Measurements from ENCODE around the gene C1QL4. TPM values are rescaled to one million over a fixed set of nuclear protein-coding genes. Genes with fewer than 3 reads are reported as not detected.
"Not testable (repeated sequence)": the region's sequence is repeated elsewhere in the genome, so short reads cannot be mapped to it uniquely, and the experiment has no call there.

The C1QL4 gene
- 0.94 TPM for polyA plus RNA-seq (2013, experiment 1 of 4)
- polyA plus RNA-seq (2013, experiment 2 of 4), result 0.53 TPM
- polyA plus RNA-seq (2013, experiment 3 of 4), result 1.2 TPM
- polyA plus RNA-seq (2013, experiment 4 of 4), result 1.2 TPM

DNA sequence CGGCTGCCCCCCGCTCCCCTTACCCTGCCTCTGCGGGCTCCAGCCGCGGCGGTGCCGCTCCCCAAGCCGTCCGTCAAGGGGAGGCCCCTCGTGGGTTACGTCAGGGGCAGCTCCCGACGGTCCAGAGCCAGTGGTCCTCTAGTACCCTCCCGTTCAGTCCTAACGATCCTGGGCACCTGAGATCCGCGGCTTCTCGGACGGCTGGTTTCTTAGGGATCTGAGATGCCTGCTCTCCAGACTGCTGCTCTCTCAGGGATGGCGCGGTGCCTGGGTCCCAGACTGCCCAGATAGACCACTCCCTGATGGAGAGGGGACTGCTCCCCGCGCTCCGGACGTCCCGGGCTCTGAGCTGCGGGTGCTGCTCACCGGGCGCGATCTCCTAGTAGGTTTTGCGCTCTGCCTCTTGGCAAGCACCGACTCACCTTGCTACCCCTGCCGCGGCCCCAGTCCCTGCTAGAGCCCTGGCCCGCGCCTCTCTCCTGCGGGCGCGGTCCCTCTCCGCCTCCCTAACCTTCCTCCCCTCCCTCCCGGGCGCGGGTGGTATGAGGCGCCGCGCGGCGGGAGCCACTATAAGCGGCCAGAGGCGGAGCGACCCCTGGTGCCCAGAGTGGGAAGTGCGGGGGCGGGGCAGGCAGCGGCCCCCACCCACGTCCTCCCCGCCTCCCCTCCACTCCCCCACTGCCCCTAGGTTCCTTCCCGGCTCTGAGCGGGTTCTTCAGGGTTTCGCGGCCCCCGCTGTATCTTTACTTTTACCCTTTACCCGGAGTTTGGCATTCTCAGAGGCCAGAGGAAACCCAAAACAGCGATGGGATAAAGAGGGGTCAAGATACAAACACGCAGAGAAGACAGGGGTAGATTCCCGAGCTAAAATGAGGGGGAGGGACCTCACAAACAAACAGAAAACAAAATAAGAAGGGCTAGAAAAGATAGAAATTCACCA is at the start of gene C1QL4:
Gene C1QL4 (minus strand): TSS at position 544 of the 940 bp plus-strand sequence. CDS start 711 bp downstream, outside the sequence.
- WGBS, 2 experiments, result 3% methylated on average over 65 of the region's 65 CpGs
- Histone ChIP-seq H3K9me3 (ENCODE audit: control insufficient read depth, low read length) (no peaks in the 10 kb centered on the region), H3K27me3 (ENCODE audit: control insufficient read depth, insufficient read depth, low read length, poor library complexity, severe bottlenecking) (peaks cover 100% of the 10 kb centered on the region), H3K36me3 (ENCODE audit: control insufficient read depth, insufficient read depth, low read length) (no peaks in the 10 kb centered on the region), H3K4me1 (ENCODE audit: control insufficient read depth, insufficient read depth, low read length) (peaks cover 20% of the 10 kb centered on the region), H3K27ac (ENCODE audit: insufficient read depth, low read depth, low read length, poor library complexity, severe bottlenecking) (no peak within 1 kb of the TSS), H3K4me3 (ENCODE audit: insufficient read depth, low read depth, low read length) (peak within 1 kb of the TSS; percentile 18)

DNA sequence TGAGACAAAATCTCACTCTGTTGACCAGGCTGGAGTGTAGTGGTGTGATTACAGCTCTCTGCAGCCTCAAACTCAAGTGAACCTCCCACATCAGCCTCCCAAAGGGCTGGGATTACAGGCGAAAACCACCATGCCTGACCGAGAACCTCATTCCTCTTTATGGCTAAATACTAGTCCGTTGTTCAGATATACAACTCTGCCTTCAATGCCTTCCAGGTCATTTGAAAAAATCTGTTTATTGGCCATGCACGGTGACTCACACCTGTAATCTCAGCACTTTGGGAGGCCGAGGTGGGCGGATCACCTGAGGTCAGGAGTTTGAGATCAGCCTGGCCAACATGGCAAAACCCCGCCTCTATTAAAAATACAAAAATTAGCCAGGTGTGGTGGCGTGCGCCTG is 43.2 kb upstream of the C1QL4 start:
- H3K9me3 ChIP-seq (ENCODE audit: control insufficient read depth, low read length); H3K4me3 ChIP-seq (ENCODE audit: insufficient read depth, low read depth, low read length); H3K27me3 ChIP-seq (ENCODE audit: control insufficient read depth, insufficient read depth, low read length, poor library complexity, severe bottlenecking); H3K36me3 ChIP-seq (ENCODE audit: control insufficient read depth, insufficient read depth, low read length); H3K4me1 ChIP-seq (ENCODE audit: control insufficient read depth, insufficient read depth, low read length); H3K27ac ChIP-seq (ENCODE audit: insufficient read depth, low read depth, low read length, poor library complexity, severe bottlenecking): not testable (repeated sequence)
- WGBS, 2 experiments, result 91 to 92% methylated on average over 9 of the region's 9 CpGs

DNA sequence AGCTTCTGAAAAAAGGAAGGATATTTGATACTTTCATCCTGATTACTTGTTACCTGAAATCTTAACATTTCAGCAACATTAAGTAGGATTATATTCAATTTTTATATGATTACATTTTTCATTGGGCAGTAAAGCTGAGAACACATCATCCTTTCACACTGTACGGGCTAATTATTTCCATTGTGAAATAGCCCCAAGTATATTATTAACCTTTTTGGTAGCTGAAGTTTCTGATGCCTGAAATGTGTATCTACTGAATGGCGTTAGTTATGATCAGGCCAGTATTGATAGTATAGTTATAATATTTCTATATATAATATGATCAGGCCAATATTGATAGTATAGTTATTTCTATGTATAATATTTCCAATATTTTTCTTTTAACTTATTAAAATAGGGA is 40.4 kb upstream of the C1QL4 start:
- H3K9me3 ChIP-seq (ENCODE audit: control insufficient read depth, low read length), result no peaks in the 10 kb centered on the region
- H3K36me3 ChIP-seq (ENCODE audit: control insufficient read depth, insufficient read depth, low read length), result no peaks in the 10 kb centered on the region
- no peak overlapping the region for H3K4me3 ChIP-seq (ENCODE audit: insufficient read depth, low read depth, low read length)
- H3K27me3 ChIP-seq (ENCODE audit: control insufficient read depth, insufficient read depth, low read length, poor library complexity, severe bottlenecking), result no peaks in the 10 kb centered on the region
- no peaks in the 10 kb centered on the region for H3K4me1 ChIP-seq (ENCODE audit: control insufficient read depth, insufficient read depth, low read length)
- no peak overlapping the region for H3K27ac ChIP-seq (ENCODE audit: insufficient read depth, low read depth, low read length, poor library complexity, severe bottlenecking)
- WGBS, 2 experiments, result 100% methylated on average over 1 of the region's 2 CpGs; no CpG with 5 or more reads in 1 of the 2 experiments

DNA sequence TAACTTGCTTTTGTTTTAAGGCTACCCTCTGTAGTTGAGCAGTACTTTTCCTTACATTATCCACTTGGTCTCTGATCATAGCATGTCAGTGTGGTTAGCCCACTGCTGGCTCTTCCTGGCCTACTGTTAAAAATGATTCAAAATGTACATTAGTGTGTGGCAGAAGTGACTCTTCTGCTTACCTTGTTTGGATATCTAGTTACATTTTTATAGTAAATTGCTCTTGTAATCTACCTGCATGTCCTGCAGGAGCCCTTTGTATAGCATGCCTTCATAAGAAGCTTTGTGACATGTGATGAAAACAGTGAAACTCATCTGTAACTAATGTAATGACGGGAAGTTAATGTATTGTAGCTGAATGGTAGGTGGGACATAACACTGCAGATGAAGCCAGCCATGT is 38.4 kb upstream of the C1QL4 start:
- no peak overlapping the region for H3K27ac ChIP-seq (ENCODE audit: insufficient read depth, low read depth, low read length, poor library complexity, severe bottlenecking)
- WGBS, 2 experiments, result 91 to 92% methylated on average over 1 of the region's 1 CpG
- H3K27me3 ChIP-seq (ENCODE audit: control insufficient read depth, insufficient read depth, low read length, poor library complexity, severe bottlenecking), result no peaks in the 10 kb centered on the region

DNA sequence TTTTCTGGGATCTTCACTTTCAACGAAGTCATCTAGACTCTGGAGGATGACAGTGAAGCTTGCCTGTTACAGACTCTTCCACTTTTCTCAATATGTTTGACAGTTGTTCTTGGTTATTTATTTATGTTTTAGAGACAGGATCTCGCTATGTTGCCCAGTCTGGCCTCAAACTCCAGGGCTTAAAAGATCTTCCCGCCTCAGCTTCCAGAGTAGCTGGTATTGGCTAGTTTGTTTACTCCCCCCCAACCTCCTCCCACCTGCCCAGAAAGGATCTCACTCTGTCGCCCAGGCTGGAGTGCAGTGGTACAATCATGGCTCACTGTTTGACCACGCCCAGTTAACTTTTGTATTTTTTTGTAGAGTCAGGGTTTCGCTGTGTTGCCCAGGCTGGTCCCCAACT is 33.6 kb upstream of the C1QL4 start:
- Histone ChIP-seq H3K4me3 (ENCODE audit: insufficient read depth, low read depth, low read length) (no peak overlapping the region), H3K36me3 (ENCODE audit: control insufficient read depth, insufficient read depth, low read length) (no peaks in the 10 kb centered on the region), H3K27me3 (ENCODE audit: control insufficient read depth, insufficient read depth, low read length, poor library complexity, severe bottlenecking) (no peaks in the 10 kb centered on the region), H3K4me1 (ENCODE audit: control insufficient read depth, insufficient read depth, low read length) (no peaks in the 10 kb centered on the region), H3K27ac (ENCODE audit: insufficient read depth, low read depth, low read length, poor library complexity, severe bottlenecking) (no peak overlapping the region), H3K9me3 (ENCODE audit: control insufficient read depth, low read length) (no peaks in the 10 kb centered on the region)
- 94 to 96% methylated on average over 5 to 6 of the region's 6 CpGs for WGBS, 2 experiments

More for the DNA sequence above, 38.4 kb upstream of the C1QL4 start:
- Histone ChIP-seq H3K36me3 (ENCODE audit: control insufficient read depth, insufficient read depth, low read length) (no peaks in the 10 kb centered on the region), H3K4me1 (ENCODE audit: control insufficient read depth, insufficient read depth, low read length) (no peaks in the 10 kb centered on the region), H3K4me3 (ENCODE audit: insufficient read depth, low read depth, low read length) (no peak overlapping the region), H3K9me3 (ENCODE audit: control insufficient read depth, low read length) (no peaks in the 10 kb centered on the region)

DNA sequence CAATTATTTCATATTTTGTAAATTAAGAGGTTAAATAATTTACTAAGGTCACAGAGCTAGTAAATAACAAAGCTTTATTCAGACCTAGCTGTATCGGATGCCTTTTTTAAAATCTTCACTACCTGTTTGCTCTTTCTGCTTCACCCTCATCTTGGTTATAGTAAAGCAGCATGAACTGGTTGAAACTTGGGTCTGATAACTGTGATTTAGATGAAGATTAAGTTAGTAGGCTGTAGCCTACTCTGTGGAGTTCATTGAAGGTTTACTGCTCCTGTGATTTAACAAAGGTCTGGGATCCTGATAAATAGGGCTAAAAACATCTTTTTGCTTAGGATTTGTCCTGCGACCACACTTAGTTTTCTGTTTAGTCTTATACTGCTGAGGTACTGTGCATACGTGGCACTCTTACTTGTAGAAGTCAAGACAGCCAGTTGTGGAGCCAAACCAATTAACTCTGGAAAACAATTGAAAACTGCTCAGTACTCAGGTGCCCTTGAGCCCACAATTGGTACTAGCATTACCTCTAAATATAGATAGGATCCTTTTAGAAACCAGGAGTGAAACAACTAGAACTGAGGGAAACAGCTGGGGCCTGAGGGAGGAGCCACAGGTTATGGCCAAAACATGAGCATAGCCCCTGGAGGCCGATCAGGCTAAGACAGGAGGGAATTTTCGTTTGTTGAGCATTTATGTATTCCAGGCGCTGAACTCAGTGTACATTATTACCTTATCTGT is 32.6 kb upstream of the C1QL4 start:
- no peak overlapping the region for H3K27ac ChIP-seq (ENCODE audit: insufficient read depth, low read depth, low read length, poor library complexity, severe bottlenecking)
- no peaks in the 10 kb centered on the region for H3K36me3 ChIP-seq (ENCODE audit: control insufficient read depth, insufficient read depth, low read length)
- 75 to 79% methylated on average over 6 of the region's 6 CpGs for WGBS, 2 experiments
- no peaks in the 10 kb centered on the region for H3K27me3 ChIP-seq (ENCODE audit: control insufficient read depth, insufficient read depth, low read length, poor library complexity, severe bottlenecking)
- H3K4me1 ChIP-seq (ENCODE audit: control insufficient read depth, insufficient read depth, low read length), result no peaks in the 10 kb centered on the region
- H3K4me3 ChIP-seq (ENCODE audit: insufficient read depth, low read depth, low read length), result no peak overlapping the region
- no peaks in the 10 kb centered on the region for H3K9me3 ChIP-seq (ENCODE audit: control insufficient read depth, low read length)

DNA sequence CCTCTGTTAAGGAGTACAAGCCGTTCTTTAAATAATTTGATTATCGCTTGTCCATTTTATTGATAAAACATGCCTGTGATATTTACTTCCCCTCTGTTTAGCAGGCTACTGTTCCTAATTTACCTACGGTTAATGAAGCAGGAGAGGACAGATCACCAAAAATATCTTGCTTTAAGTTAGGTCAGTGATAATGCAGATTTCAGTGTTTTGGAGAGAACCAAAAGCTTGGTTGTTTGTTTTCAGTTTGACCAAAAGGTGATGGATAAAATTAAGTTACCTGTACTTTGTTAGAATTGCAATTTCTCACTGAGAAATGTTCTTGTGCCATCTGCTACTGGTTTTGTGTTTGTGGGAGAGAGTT is 31.2 kb upstream of the C1QL4 start:
- 38 to 43% methylated on average over 3 of the region's 3 CpGs for WGBS, 2 experiments

DNA sequence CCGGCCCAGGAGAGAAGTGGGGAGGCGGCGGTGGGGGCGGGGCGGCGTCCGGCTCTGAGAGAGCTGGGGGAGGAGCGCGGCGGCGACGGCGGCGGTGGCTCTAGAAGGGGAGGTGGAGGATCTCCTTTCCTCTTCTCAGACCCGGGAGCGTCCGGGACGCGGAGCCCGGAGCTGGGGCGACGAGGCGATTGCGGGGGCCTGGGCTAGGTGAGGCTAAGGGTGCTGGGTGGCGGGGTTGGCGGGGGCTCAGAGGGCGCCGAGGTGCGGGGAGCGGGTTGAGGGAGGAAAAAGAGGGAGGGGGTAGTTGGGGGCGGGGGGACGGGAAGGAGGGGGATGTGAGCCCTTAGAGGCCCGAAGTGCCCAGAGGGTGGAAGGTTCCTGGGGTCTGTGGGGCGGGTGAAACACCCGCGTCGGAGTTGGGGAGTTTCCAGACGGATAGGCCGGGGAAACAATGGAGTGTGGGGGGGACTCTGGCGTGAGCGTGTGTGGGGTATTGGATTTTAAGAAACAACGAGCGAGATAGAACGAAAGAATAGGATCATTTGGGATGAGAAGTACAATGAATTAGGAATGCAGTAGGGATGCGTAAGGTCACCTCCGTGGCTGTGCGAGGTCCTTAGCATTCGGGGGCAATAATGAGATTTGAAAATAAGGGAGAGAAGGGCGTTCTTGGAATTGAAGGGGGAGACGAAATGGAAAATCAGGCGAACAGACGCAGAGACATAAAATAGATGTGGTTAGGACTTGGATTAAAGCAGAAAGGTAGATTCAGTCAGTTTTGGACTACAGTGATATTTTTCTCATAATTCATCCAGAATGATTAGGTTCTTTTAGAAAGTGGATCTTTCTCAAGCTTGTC is 30.6 kb upstream of the C1QL4 start, which contains the start of gene SPATS2:
Gene SPATS2 (plus strand): TSS at position 82 of the 859 bp plus-strand sequence. CDS start 93,551 bp downstream, outside the sequence.
- 1% methylated on average over 45 to 52 of the region's 52 CpGs for WGBS, 2 experiments
- Histone ChIP-seq H3K9me3 (ENCODE audit: control insufficient read depth, low read length) (no peaks in the 10 kb centered on the region), H3K4me1 (ENCODE audit: control insufficient read depth, insufficient read depth, low read length) (no peaks in the 10 kb centered on the region), H3K27me3 (ENCODE audit: control insufficient read depth, insufficient read depth, low read length, poor library complexity, severe bottlenecking) (no peaks in the 10 kb centered on the region), H3K27ac (ENCODE audit: insufficient read depth, low read depth, low read length, poor library complexity, severe bottlenecking) (peak within 1 kb of the TSS; percentile 97), H3K36me3 (ENCODE audit: control insufficient read depth, insufficient read depth, low read length) (no peaks in the 10 kb centered on the region), H3K4me3 (ENCODE audit: insufficient read depth, low read depth, low read length) (peak within 1 kb of the TSS; percentile 62)

More for the DNA sequence above, 31.2 kb upstream of the C1QL4 start:
- Histone ChIP-seq H3K4me3 (ENCODE audit: insufficient read depth, low read depth, low read length) (peak overlapping the region; percentile 62), H3K9me3 (ENCODE audit: control insufficient read depth, low read length) (no peaks in the 10 kb centered on the region), H3K4me1 (ENCODE audit: control insufficient read depth, insufficient read depth, low read length) (no peaks in the 10 kb centered on the region), H3K36me3 (ENCODE audit: control insufficient read depth, insufficient read depth, low read length) (no peaks in the 10 kb centered on the region), H3K27me3 (ENCODE audit: control insufficient read depth, insufficient read depth, low read length, poor library complexity, severe bottlenecking) (no peaks in the 10 kb centered on the region), H3K27ac (ENCODE audit: insufficient read depth, low read depth, low read length, poor library complexity, severe bottlenecking) (no peak overlapping the region)

DNA sequence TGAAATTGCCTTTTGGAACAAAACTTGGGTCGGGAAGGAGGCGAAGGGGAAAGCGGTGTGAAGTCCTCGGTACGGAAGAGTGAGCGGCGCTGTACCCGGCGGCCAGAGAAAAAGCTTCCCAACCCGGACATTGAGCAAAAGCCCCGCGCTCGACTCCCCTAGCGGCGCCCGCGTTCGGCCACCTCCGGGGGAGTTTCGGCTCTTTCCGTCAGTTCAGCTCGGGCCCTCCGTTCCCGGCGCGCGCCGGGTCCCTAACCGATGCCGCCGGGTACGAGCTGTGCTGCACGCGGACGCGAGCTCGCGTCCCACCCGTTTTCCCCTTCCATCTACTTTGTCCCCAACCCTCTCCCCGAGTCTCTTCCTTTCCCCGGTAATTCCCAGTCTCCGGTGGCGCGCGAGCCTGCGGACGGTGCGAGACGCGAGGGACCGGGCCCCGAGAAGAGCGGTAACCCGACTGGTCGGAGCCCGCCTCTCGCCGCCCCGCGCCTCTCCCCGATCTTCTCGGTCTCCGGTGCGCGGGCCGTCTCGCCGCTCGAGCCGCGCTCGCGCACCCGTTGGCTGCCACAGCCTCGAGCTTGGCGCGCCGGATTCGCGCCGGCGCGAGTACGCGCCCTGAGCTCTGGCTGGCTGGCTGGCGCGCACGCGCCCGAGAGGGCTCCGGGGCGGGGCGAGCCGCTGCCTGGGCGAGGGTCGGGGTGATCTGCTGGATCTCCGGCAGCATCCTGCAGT is 29.8 kb upstream of the C1QL4 start:
- Histone ChIP-seq H3K4me3 (ENCODE audit: insufficient read depth, low read depth, low read length) (peak overlapping the region; percentile 62), H3K9me3 (ENCODE audit: control insufficient read depth, low read length) (no peaks in the 10 kb centered on the region), H3K27me3 (ENCODE audit: control insufficient read depth, insufficient read depth, low read length, poor library complexity, severe bottlenecking) (no peaks in the 10 kb centered on the region), H3K36me3 (ENCODE audit: control insufficient read depth, insufficient read depth, low read length) (no peaks in the 10 kb centered on the region), H3K4me1 (ENCODE audit: control insufficient read depth, insufficient read depth, low read length) (no peaks in the 10 kb centered on the region), H3K27ac (ENCODE audit: insufficient read depth, low read depth, low read length, poor library complexity, severe bottlenecking) (peak overlapping the region; percentile 97)
- WGBS, 2 experiments, result 0% methylated on average over 97 of the region's 97 CpGs
